ENCODE results near the gene CMC4.
A peak's percentile ranks its signal among the peaks of the same experiment; 100 is the strongest.

The CMC4 gene

GRCh38 chrX:155052738-155053498 lies 18.0 kb downstream of the CMC4 start:
- no peak for DNase-seq

DNA sequence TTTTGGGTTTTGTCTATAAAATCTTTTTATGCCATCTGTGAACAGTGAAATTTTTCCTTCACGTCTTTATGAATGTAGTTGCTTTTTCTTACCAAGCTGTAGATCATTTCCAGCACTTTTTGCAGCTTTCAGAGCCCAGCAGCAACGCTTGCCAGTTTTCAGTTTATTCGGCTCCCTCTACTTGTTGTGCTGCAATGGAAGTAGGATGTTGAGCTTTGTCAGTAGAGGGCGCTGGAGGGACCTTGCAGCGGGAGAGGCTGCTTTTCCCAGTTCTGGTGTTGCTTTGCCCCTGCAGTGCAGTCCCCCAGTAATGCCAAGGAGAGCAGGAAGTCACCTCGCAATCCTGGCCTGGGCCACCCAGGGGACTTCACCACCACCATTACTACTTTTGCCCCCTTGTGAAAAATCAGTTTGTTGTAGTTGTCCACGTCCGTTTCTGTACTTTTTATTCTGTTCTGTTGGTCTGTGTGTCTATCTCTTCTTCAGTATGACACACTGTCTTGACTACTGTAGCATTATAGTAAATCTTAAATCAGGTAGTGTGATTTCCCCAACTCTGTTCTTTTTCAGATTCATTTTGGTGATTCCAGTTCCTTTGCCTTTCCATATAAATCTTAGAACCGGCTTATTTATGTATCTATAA lies 21.8 kb downstream of the CMC4 start:
- peak; percentile 46 for DNase-seq

- no peak for DNase-seq
Observed at GRCh38 chrX:155046811-155047528, 24.0 kb downstream of the CMC4 start.

DNA sequence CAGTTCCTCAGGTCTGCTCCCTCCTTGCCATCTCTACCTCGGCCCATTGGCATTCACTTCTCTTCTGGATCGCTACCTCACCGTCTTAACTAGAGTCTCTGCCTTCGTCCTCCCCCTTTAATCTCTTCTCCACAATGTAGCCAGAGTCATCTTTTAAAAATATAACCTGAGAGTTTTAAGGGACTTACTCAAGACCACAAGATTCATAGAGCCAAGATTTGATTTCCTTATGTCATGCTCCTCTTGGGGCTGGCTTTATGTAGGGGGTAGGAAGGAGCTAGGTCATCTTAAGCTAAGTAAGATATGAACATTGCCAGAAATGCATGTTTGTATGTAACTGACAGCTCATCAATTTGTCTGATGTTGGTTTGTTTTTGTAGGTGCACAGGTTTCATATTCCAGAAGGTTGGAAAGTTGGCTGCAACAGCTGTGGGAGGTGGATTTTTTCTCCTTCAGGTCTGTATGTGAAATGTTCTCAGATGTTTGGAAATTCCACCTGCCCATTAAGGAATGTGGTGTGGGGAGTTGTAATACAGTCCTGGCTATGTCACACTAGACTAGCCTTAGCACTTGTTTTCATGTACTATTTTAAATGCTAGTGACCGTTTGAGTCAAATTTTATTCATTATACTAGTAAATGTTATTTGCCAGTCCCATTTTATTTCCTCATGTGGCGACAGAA lies 24.7 kb downstream of the CMC4 start:
- no peak for DNase-seq

DNA sequence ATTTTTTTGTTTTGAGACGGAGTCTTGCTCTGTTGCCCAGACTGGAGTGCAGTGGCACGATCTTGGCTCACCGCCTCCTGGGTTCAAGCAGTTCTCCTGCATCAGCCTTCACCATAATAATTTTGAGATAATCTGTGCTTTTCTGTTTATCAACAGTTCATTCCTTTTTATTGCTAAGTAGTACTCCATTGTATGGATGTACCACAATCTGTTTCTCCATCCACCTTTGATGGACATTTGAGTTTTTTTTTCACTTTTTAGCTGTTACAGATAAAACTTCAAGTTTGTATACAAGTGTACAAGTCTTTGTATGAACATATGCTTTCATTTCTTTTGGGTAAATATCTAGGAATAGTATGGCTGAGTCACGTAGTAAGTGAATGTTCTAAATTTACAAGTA lies 35.2 kb downstream of the CMC4 start:
- no peak for DNase-seq

GRCh38 chrX:155031657-155032056 lies 39.3 kb downstream of the CMC4 start:
- no peak for DNase-seq

DNA sequence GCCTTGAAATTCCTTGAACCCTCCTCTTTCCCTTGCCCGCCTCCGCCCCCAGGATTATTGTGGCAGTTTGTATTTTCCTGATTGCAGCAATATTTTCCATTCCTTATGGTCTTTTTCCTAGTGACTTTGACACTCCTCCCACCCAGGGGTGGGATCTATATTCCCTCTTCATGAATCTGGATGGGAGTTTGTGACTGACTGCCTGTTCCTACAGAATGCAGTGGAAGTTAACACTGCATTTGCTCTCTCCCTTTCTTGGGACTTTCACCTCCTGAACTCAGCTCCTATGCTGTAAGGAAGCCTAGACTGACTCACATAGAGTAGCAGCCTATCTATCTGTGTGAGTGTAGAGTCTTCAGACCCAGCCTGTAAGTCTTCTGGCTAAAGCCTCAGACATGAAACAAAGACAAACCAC lies 42.1 kb downstream of the CMC4 start:
- DNase-seq, result no peak

GRCh38 chrX:155028129-155028528 lies 42.8 kb downstream of the CMC4 start:
- DNase-seq, result no peak

GRCh38 chrX:155027509-155028066 lies 43.3 kb downstream of the CMC4 start:
- peak; percentile 13 for DNase-seq

DNA sequence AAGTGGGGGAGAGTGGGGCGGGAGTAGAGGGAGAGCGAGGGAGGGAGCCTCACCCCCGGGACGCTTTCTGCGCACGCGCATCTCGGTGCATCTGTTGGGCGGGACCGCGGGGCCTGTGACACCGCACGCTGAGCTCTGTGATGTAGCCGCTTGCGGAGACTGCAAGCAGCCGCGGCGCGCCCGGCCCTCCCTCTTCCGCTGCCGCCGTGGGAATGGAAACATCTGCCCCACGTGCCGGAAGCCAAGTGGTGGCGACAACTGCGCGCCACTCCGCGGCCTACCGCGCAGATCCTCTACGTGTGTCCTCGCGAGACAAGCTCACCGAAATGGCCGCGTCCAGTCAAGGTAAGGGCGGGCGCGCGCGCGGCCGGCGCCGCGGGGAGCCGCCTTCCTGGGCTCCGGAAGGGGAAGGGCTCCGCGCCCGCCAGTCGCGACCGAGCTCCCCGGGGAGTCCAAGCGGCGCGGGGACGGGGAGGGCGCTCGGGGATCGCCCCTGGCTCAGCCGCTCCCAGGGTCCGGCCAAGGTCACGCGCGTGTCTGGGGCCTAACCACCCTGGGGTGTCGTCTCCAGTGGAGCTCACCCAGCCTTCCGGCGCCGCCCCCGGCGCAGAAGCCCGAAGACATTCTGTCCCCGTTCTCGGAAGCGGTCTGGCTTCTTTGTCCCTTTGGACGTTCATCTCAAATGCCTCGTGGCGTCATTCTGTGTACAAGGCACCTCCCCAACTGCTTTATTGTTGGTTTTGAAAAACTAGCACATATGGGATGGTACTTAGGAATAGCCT lies 44.0 kb downstream of the CMC4 start, which contains the start of gene FUNDC2:
Gene FUNDC2 (plus strand): TSS at position 118 of the 782 bp plus-strand sequence. CDS start 95 bp downstream, at position 213.
- DNase-seq, result peak; percentile 97

DNA sequence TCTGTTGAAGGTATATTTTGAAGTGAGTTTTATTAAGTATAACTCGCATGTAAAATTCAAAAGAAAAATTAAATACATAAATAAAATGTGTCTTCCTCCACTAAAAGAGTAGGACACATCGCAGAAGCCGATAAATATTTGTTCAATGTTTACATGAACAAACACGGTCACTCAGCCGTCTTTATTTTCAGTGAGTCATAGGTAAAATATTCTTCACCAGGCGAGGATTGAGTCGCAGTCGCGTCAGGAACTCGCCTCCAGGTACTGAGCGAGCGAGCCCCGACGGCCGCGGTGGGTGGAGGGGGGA lies 44.6 kb downstream of the CMC4 start:
- no peak for DNase-seq

- no peak for DNase-seq
Observed at GRCh38 chrX:155023907-155024833, 46.8 kb downstream of the CMC4 start.

GRCh38 chrX:155022585-155022984 lies 48.4 kb downstream of the CMC4 start, which contains the start of gene F8:
TSS of gene F8 (minus strand) at chrX:155022723. CDS start at chrX:155022552, 171 bp downstream.
- no peak for DNase-seq

DNA sequence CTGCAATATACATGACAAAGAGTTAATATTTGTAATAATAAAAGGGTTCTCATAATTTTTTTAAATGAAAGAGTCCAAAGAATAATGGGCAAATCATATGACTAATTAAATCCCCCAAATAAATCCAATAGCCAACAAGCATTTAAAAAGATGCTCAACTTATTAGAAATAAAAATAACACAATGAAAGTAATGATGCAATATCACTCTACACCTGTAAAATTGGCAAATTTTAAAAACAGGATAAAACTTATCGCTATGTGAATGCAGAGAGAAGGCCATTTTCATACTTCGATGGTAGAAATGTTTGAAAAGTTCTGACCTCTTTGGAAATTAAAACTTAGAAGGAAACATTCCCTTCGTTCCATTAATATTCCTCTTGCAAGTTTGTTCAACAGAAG lies 50.3 kb downstream of the CMC4 start:
- no peak for DNase-seq
